ENCODE measurements around the gene TRHDE. TPM values are rescaled to one million over a fixed set of nuclear protein-coding genes. Genes with fewer than 3 reads are reported as not detected.

Gene TRHDE
- total and polyA plus RNA-seq, 3 donors from 2014 or later = 2.8 to 8.5 (median 3.9) TPM

DNA sequence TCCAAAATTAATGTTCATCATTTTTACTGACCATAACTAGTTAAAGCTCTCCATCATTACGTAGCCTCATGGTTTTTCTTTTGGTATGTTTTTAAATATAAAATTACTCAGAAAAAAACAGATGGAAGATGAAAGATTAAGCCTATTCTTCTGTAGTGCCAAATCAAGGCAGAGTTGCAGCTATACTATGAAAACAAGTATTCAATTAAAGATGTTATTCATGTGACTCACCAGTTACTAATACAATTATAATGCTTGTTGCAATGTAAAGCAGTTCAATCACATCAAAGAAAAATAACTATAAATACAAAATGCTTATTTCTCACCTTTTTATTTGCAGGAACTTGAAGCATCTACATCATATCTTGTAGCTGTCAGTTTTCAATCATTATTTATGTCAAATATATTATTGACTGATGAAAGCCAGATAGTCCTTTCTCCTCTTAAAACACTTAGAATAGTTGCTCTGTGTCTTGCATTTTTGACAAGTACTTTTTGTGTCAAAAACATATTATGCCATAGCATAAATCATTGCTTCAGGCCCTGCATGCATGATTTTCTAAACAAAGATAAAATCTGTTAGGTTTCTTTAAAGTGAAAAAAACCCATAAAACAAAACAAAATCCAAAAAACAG is 36.0 kb upstream of the TRHDE start:
- WGBS, 2 donors = 89 to 100% methylated on average over 1 of the region's 1 CpG

DNA sequence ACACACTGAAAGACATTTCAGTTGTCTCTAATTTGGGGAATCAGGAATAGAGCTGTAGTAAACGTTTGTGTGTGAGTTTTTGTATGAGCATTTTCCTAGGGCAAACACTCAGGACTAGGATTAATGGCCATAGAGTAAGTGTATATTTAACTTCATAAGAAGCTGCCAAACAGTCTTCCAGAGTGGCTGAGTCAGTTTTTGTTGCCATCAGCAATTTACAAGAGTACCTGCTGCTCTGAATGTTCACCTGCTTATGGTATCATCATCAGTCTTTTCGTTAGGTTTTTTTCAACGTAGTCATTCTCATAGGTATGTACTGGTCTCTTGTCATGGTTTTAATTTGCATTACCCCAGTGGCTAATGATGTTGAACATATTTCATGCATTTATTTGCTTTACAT is 30.6 kb upstream of the TRHDE start:
- intact Hi-C loops (cut with DNase I; ENCODE audit: low total_unique reads) = no loop called here
- no peaks in the 10 kb centered on the region for H3K9me3 ChIP-seq
- no peak overlapping the region for H3K27ac ChIP-seq
- no peak overlapping the region for H3K4me3 ChIP-seq
- 70 to 75% methylated on average over 3 of the region's 3 CpGs for WGBS, 2 donors
- TF ChIP-seq, protein P1, sequence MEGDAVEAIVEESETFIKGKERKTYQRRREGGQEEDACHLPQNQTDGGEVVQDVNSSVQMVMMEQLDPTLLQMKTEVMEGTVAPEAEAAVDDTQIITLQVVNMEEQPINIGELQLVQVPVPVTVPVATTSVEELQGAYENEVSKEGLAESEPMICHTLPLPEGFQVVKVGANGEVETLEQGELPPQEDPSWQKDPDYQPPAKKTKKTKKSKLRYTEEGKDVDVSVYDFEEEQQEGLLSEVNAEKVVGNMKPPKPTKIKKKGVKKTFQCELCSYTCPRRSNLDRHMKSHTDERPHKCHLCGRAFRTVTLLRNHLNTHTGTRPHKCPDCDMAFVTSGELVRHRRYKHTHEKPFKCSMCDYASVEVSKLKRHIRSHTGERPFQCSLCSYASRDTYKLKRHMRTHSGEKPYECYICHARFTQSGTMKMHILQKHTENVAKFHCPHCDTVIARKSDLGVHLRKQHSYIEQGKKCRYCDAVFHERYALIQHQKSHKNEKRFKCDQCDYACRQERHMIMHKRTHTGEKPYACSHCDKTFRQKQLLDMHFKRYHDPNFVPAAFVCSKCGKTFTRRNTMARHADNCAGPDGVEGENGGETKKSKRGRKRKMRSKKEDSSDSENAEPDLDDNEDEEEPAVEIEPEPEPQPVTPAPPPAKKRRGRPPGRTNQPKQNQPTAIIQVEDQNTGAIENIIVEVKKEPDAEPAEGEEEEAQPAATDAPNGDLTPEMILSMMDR (IDR thresholded peaks at IDR 0.05) = no peak
- TF ChIP-seq POLR2A (IDR thresholded peaks at IDR 0.05) = no peak
- H3K27me3 ChIP-seq = no peaks in the 10 kb centered on the region
- DNase-seq = no peak
- no peaks in the 10 kb centered on the region for H3K4me1 ChIP-seq
- H3K36me3 ChIP-seq (ENCODE audit: low read depth, missing control alignments) = no peaks in the 10 kb centered on the region

More for the DNA sequence above, 36.0 kb upstream of the TRHDE start:
- Histone ChIP-seq H3K27me3 (no peaks in the 10 kb centered on the region), H3K4me3 (no peak overlapping the region), H3K9me3 (no peaks in the 10 kb centered on the region), H3K36me3 (ENCODE audit: low read depth, missing control alignments) (no peaks in the 10 kb centered on the region), H3K27ac (no peak overlapping the region), H3K4me1 (no peaks in the 10 kb centered on the region)
- TF ChIP-seq, protein P1 (IDR thresholded peaks at IDR 0.05) = no peak
- no peak for TF ChIP-seq POLR2A (IDR thresholded peaks at IDR 0.05)
- no peak for DNase-seq
- intact Hi-C loops (cut with DNase I; ENCODE audit: low total_unique reads) = no loop called here

DNA sequence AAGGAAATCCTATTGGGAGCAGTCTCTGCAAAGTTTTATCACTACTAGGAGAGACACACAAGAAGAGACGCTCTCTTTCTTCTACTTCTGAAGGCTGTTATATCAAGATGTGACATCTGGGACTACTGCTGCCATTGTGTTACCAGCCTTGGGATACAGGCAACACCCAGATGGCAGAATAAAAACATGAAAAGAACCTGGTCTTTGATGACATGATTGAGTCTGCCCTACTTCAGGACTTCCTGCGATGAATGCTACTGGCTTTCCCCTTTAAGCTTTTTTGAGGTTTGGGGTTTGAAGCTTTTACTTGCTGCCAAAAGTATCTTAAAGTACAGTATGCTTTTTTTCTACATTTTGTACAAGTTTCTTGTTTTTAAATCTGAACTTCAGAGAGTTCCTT is 29.2 kb upstream of the TRHDE start:
- WGBS, 2 donors = 85 to 100% methylated on average over 2 of the region's 2 CpGs
- H3K4me3 ChIP-seq = no peak overlapping the region
- TF ChIP-seq, protein P1 (IDR thresholded peaks at IDR 0.05) = no peak
- TF ChIP-seq POLR2A (IDR thresholded peaks at IDR 0.05) = no peak
- H3K9me3 ChIP-seq = no peaks in the 10 kb centered on the region
- no peaks in the 10 kb centered on the region for H3K27me3 ChIP-seq
- no peaks in the 10 kb centered on the region for H3K36me3 ChIP-seq (ENCODE audit: low read depth, missing control alignments)
- no peaks in the 10 kb centered on the region for H3K4me1 ChIP-seq
- intact Hi-C loops (cut with DNase I; ENCODE audit: low total_unique reads) = no loop called here
- no peak overlapping the region for H3K27ac ChIP-seq
- no peak for DNase-seq

GRCh38 chr12:72246370-72246769 is 25.8 kb upstream of the TRHDE start:
- H3K27ac ChIP-seq = no peak overlapping the region
- no peaks in the 10 kb centered on the region for H3K9me3 ChIP-seq
- DNase-seq = no peak
- no peaks in the 10 kb centered on the region for H3K4me1 ChIP-seq
- no peak for TF ChIP-seq POLR2A (IDR thresholded peaks at IDR 0.05)
- TF ChIP-seq, protein P1 (IDR thresholded peaks at IDR 0.05) = no peak
- H3K4me3 ChIP-seq = no peak overlapping the region
- intact Hi-C loops (cut with DNase I; ENCODE audit: low total_unique reads) = no loop called here
- WGBS, 2 donors = 76 to 85% methylated on average over 4 of the region's 4 CpGs
- H3K27me3 ChIP-seq = no peaks in the 10 kb centered on the region
- H3K36me3 ChIP-seq (ENCODE audit: low read depth, missing control alignments) = no peaks in the 10 kb centered on the region

- no peaks in the 10 kb centered on the region for H3K4me1 ChIP-seq
- intact Hi-C loops (cut with DNase I; ENCODE audit: low total_unique reads) = no loop called here
- no peak overlapping the region for H3K27ac ChIP-seq
- TF ChIP-seq POLR2A (IDR thresholded peaks at IDR 0.05) = no peak
- TF ChIP-seq, protein P1 (IDR thresholded peaks at IDR 0.05) = no peak
- WGBS, 2 donors = 33 to 51% methylated on average over 2 of the region's 2 CpGs
- DNase-seq = peak; percentile 33
- H3K36me3 ChIP-seq (ENCODE audit: low read depth, missing control alignments) = no peaks in the 10 kb centered on the region
- H3K9me3 ChIP-seq = no peaks in the 10 kb centered on the region
- H3K4me3 ChIP-seq = no peak overlapping the region
- H3K27me3 ChIP-seq = no peaks in the 10 kb centered on the region
These were observed 21.8 kb upstream of the TRHDE start for GRCh38 chr12:72250346-72250745.

Measured in testis (tissue), 3 donors.